ENCODE data around the gene TMEM190. TPM values are rescaled to one million over a fixed set of nuclear protein-coding genes. Genes with fewer than 3 reads are reported as not detected.

Gene TMEM190
- total and polyA plus RNA-seq, 2 donors = not detected

- under 1% methylated on average over 68 of the region's 68 CpGs for WGBS
- no peaks in the 10 kb centered on the region for H3K36me3 ChIP-seq (ENCODE audit: insufficient read depth)
- DNase-seq (ENCODE audit: extremely low spot score) = peak; percentile 99
- peak within 1 kb of the TSS; percentile 90 for H3K27ac ChIP-seq (ENCODE audit: low read depth)
- H3K4me1 ChIP-seq (ENCODE audit: insufficient read depth) = peaks cover 3% of the 10 kb centered on the region
- peak within 1 kb of the TSS; percentile 71 for H3K4me3 ChIP-seq (ENCODE audit: low read depth, low read length)
Measured at GRCh38 chr19:55385724-55386492, 9.3 kb downstream of the TMEM190 start, which contains the start of gene RPL28. RPL28 (plus strand) TSS chr19:55385932; CDS start chr19:55386358, 426 bp downstream.

DNA sequence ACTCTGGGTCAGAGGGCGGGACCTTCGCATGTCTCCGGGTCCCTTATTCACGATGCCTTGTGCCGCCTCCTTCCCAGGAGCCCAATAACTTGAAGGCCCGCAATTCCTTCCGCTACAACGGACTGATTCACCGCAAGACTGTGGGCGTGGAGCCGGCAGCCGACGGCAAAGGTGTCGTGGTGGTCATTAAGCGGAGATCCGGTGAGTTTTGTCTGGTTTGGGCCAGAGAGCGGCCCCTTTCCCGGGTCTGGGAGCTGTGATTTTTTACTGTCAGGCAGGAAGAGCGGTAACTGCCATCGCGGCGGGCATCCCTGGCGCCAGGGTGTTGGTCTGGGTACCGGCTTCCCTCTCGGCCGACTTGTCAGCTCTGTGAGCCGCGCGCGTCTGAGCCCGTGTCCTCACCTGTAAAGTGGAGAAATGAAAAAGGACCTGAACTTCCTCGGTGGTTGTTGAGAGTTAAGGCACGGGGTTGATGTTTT, 9.9 kb downstream of the TMEM190 start:
- H3K4me1 ChIP-seq (ENCODE audit: insufficient read depth) = peaks cover 3% of the 10 kb centered on the region
- no peak for DNase-seq (ENCODE audit: extremely low spot score)
- peak overlapping the region; percentile 71 for H3K4me3 ChIP-seq (ENCODE audit: low read depth, low read length)
- WGBS = 3% methylated on average over 33 of the region's 33 CpGs
- H3K36me3 ChIP-seq (ENCODE audit: insufficient read depth) = no peaks in the 10 kb centered on the region
- H3K27ac ChIP-seq (ENCODE audit: low read depth) = peak overlapping the region; percentile 72

GRCh38 chr19:55387736-55388497, 11.3 kb downstream of the TMEM190 start:
- no peak for DNase-seq (ENCODE audit: extremely low spot score)
- 82% methylated on average over 24 of the region's 24 CpGs for WGBS
- no peaks in the 10 kb centered on the region for H3K36me3 ChIP-seq (ENCODE audit: insufficient read depth)
- no peak overlapping the region for H3K4me3 ChIP-seq (ENCODE audit: low read depth, low read length)
- peaks cover 3% of the 10 kb centered on the region for H3K4me1 ChIP-seq (ENCODE audit: insufficient read depth)
- H3K27ac ChIP-seq (ENCODE audit: low read depth) = no peak overlapping the region

- Histone ChIP-seq H3K27ac (ENCODE audit: low read depth) (no peak overlapping the region), H3K4me1 (ENCODE audit: insufficient read depth) (peaks cover 3% of the 10 kb centered on the region), H3K4me3 (ENCODE audit: low read depth, low read length) (no peak overlapping the region), H3K36me3 (ENCODE audit: insufficient read depth) (no peaks in the 10 kb centered on the region)
- WGBS = 81% methylated on average over 21 of the region's 21 CpGs
- DNase-seq (ENCODE audit: extremely low spot score) = no peak
Measured at GRCh38 chr19:55389386-55390317, 13.0 kb downstream of the TMEM190 start.

DNA sequence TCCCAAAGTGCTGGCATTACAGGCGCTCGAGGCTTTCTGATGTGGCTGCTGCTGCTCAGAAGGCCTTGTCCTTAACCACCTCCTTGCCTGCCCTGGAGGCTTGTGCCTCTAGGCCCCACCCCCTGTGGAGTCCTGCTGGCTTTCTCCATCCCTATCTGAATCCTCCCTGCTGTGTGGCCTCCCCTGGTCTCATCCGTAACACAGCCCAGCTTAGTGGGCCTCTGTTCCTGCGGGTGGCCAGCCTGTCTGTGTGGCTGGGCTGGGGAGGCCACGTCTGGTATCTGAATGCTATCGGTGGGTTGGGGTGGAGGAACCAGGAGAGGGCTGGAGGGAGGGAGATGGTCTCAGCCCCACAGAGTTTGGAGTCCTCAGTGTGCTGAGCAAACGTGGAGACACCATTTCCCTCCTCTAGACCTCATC, 13.8 kb downstream of the TMEM190 start:
- peaks cover 3% of the 10 kb centered on the region for H3K4me1 ChIP-seq (ENCODE audit: insufficient read depth)
- no peak for DNase-seq (ENCODE audit: extremely low spot score)
- H3K36me3 ChIP-seq (ENCODE audit: insufficient read depth) = no peaks in the 10 kb centered on the region
- no peak overlapping the region for H3K4me3 ChIP-seq (ENCODE audit: low read depth, low read length)
- no peak overlapping the region for H3K27ac ChIP-seq (ENCODE audit: low read depth)
- 67% methylated on average over 7 of the region's 7 CpGs for WGBS

- no peaks in the 10 kb centered on the region for H3K36me3 ChIP-seq (ENCODE audit: insufficient read depth)
- H3K4me3 ChIP-seq (ENCODE audit: low read depth, low read length) = no peak overlapping the region
- 74% methylated on average over 12 of the region's 12 CpGs for WGBS
- H3K27ac ChIP-seq (ENCODE audit: low read depth) = no peak overlapping the region
- DNase-seq (ENCODE audit: extremely low spot score) = no peak
- H3K4me1 ChIP-seq (ENCODE audit: insufficient read depth) = peaks cover 3% of the 10 kb centered on the region
Measured at GRCh38 chr19:55391191-55391670, 14.6 kb downstream of the TMEM190 start.

GRCh38 chr19:55391702-55392615, 15.3 kb downstream of the TMEM190 start:
- Histone ChIP-seq H3K36me3 (ENCODE audit: insufficient read depth) (no peaks in the 10 kb centered on the region), H3K4me3 (ENCODE audit: low read depth, low read length) (no peak overlapping the region), H3K4me1 (ENCODE audit: insufficient read depth) (peaks cover 3% of the 10 kb centered on the region), H3K27ac (ENCODE audit: low read depth) (no peak overlapping the region)
- 75% methylated on average over 18 of the region's 18 CpGs for WGBS
- DNase-seq (ENCODE audit: extremely low spot score) = no peak

- Histone ChIP-seq H3K36me3 (ENCODE audit: insufficient read depth) (no peaks in the 10 kb centered on the region), H3K4me1 (ENCODE audit: insufficient read depth) (peaks cover 3% of the 10 kb centered on the region), H3K4me3 (ENCODE audit: low read depth, low read length) (no peak overlapping the region), H3K27ac (ENCODE audit: low read depth) (peak overlapping the region; percentile 35)
- DNase-seq (ENCODE audit: extremely low spot score) = no peak
- WGBS = 64% methylated on average over 18 of the region's 18 CpGs
Measured at GRCh38 chr19:55392820-55393761, 16.5 kb downstream of the TMEM190 start.

DNA sequence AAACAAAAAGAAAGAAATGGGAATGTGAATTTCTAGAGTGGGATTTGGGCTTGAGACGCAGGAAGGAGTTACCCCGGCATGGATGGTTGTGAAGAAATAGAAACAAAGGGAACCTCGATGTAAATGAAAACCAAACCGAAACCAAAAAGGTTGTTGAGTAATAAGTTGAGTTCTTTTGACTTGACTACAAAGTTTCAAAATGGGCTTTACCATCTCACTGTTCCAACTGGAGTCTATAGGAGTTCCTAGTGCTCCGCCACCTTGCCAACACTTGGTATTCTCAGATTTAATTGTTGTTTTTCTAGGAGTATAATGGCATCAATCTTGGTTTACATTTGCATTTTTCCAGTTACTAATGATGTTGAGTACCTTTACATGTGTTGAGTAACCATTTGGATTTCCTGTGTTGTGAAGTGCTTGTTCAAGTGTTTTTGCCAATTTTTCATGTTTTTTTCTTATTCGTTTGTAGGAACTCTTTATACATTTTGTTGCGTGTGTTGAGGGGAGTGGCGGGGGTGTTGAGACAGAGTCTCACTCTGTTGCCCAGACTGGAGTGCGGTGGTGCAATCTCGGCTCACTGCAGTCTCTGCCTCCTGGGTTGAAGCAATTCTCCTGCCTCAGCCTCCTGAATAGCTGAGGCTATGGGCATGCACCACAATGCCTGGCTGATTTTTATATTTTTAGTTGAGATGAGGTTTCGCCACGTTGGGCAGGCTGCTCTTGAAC, 21.7 kb downstream of the TMEM190 start:
- DNase-seq (ENCODE audit: extremely low spot score) = no peak
- 88% methylated on average over 12 of the region's 12 CpGs for WGBS
- Histone ChIP-seq H3K27ac (ENCODE audit: low read depth) (no peak overlapping the region), H3K4me1 (ENCODE audit: insufficient read depth) (no peaks in the 10 kb centered on the region), H3K36me3 (ENCODE audit: insufficient read depth) (no peaks in the 10 kb centered on the region), H3K4me3 (ENCODE audit: low read depth, low read length) (no peak overlapping the region)

GRCh38 chr19:55400281-55401087, 23.9 kb downstream of the TMEM190 start:
- DNase-seq (ENCODE audit: extremely low spot score) = no peak
- H3K27ac ChIP-seq (ENCODE audit: low read depth) = peak overlapping the region; percentile 7
- H3K4me1 ChIP-seq (ENCODE audit: insufficient read depth) = no peaks in the 10 kb centered on the region
- H3K4me3 ChIP-seq (ENCODE audit: low read depth, low read length) = no peak overlapping the region
- no peaks in the 10 kb centered on the region for H3K36me3 ChIP-seq (ENCODE audit: insufficient read depth)
- 81% methylated on average over 14 of the region's 14 CpGs for WGBS

Data from urinary bladder (tissue), 4 donors.